Measurements from ENCODE around the gene MPPED1.

The MPPED1 gene

GRCh38 chr22:43543522-43544288, 131.9 kb downstream of the MPPED1 start:
- H3K4me3 ChIP-seq (ENCODE audit: control insufficient read depth, low read depth, low read length): no peak overlapping the region
- TF ChIP-seq, protein P1, sequence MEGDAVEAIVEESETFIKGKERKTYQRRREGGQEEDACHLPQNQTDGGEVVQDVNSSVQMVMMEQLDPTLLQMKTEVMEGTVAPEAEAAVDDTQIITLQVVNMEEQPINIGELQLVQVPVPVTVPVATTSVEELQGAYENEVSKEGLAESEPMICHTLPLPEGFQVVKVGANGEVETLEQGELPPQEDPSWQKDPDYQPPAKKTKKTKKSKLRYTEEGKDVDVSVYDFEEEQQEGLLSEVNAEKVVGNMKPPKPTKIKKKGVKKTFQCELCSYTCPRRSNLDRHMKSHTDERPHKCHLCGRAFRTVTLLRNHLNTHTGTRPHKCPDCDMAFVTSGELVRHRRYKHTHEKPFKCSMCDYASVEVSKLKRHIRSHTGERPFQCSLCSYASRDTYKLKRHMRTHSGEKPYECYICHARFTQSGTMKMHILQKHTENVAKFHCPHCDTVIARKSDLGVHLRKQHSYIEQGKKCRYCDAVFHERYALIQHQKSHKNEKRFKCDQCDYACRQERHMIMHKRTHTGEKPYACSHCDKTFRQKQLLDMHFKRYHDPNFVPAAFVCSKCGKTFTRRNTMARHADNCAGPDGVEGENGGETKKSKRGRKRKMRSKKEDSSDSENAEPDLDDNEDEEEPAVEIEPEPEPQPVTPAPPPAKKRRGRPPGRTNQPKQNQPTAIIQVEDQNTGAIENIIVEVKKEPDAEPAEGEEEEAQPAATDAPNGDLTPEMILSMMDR (IDR thresholded peaks at IDR 0.05; ENCODE audit: control insufficient read depth, insufficient read depth, low read depth, low read length, missing control alignments): no peak
- DNase-seq (ENCODE audit: low read depth): no peak

GRCh38 chr22:43544289-43544673, 132.5 kb downstream of the MPPED1 start:
- DNase-seq (ENCODE audit: low read depth): no peak
- H3K4me3 ChIP-seq (ENCODE audit: control insufficient read depth, low read depth, low read length): no peak overlapping the region
- TF ChIP-seq, protein P1 (IDR thresholded peaks at IDR 0.05; ENCODE audit: control insufficient read depth, insufficient read depth, low read depth, low read length, missing control alignments): no peak

DNA sequence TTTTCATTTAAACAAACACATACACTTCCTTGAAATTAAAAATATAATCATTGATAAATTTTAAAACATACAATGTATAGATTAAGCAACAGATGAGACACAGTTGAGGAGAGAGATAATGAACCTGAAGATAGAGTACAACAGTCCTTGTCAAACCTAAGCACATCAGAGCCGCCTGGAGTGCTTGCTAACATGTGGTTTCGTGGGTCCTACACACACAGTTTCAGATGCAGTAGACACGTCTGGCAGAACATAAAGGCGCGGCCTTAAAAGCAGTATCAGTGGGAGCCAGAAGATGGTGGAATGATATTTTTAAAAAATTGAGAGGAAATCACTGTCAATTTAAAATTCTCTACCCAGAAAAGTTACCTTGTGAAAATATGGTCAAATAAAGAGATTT, 134.4 kb downstream of the MPPED1 start:
- TF ChIP-seq, protein P1 (IDR thresholded peaks at IDR 0.05; ENCODE audit: control insufficient read depth, insufficient read depth, low read depth, low read length, missing control alignments): no peak
- no peak for DNase-seq (ENCODE audit: low read depth)
- no peak overlapping the region for H3K4me3 ChIP-seq (ENCODE audit: control insufficient read depth, low read depth, low read length)

DNA sequence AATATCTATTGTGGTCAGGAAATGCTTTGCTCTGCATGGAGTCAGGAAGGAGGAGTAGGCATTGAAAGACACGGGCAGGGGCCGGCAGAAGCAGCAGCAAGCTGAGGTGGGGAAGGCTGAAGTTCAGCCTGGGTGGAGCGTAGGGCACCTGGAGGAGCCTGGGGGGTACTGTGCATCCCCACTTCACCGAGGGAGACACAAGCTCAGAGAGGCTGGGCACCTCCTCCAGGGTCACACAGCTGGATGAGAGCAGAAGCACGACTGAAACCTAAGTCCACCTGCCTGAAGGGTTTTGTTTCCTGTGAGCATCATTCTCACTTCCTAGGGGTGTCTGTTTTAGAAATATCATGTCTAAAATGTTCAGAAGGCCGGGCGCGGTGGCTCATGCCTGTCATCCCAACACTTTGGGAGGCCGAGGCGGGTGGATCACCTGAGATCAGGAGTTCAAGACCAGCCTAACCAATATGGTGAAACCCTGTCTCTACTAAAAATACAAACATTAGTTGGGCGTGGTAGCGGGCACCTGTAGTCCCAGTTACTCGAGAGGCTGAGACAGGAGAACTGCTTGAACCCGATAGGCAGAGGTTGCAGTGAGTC, 138.3 kb downstream of the MPPED1 start:
- TF ChIP-seq, protein P1 (IDR thresholded peaks at IDR 0.05; ENCODE audit: control insufficient read depth, insufficient read depth, low read depth, low read length, missing control alignments): no peak
- H3K4me3 ChIP-seq (ENCODE audit: control insufficient read depth, low read depth, low read length): no peak overlapping the region
- no peak for DNase-seq (ENCODE audit: low read depth)

- TF ChIP-seq, protein P1 (IDR thresholded peaks at IDR 0.05; ENCODE audit: control insufficient read depth, insufficient read depth, low read depth, low read length, missing control alignments): no peak
- H3K4me3 ChIP-seq (ENCODE audit: control insufficient read depth, low read depth, low read length): no peak overlapping the region
- DNase-seq (ENCODE audit: low read depth): no peak
Measured at GRCh38 chr22:43550672-43551071, 138.9 kb downstream of the MPPED1 start.

- no peak overlapping the region for H3K4me3 ChIP-seq (ENCODE audit: control insufficient read depth, low read depth, low read length)
- TF ChIP-seq, protein P1 (IDR thresholded peaks at IDR 0.05; ENCODE audit: control insufficient read depth, insufficient read depth, low read depth, low read length, missing control alignments): no peak
- no peak for DNase-seq (ENCODE audit: low read depth)
Measured at GRCh38 chr22:43553451-43554258, 141.8 kb downstream of the MPPED1 start.
